NT2/D1 (cell line): ENCODE data around the gene MBNL2.

Experiments used
- SUZ12 ChIP-seq: IDR thresholded peaks from 2 replicates; pipeline ENCODE4 v1.6.1; 2011; ENCODE audit not compliant: insufficient read length, insufficient read depth; ENCODE audit errors: extremely low read depth
- YY1 ChIP-seq: IDR thresholded peaks from 2 replicates; pipeline ENCODE4 v1.6.1; 2011; ENCODE audit not compliant: insufficient read length, insufficient read depth

- no peak for TF ChIP-seq YY1
- no peak for TF ChIP-seq SUZ12
Measured at GRCh38 chr13:97175041-97175440, 47.1 kb upstream of the MBNL2 start.
